ENCODE results near the gene RPS27. TPM values are rescaled to one million over a fixed set of nuclear protein-coding genes. Genes with fewer than 3 reads are reported as not detected.

RPS27 gene
- total RNA-seq, 1 donor from 2014 or later = 3,415 TPM

DNA sequence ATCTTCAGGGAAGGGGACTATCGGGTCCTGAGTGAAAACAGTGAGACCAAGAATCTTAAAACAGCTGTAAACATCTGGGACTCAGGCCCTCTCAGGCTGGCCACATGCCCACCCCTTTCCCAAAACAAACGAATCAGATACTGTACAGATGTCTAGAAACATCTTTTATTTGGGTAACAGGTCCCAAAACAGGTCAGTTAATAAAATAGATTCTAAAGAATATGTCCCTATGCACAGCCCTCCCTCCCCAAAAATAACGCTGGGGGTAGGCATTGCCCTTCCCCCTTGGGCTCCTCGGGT lies 31.7 kb upstream of the RPS27 start:
- H3K27me3 Mint-ChIP-seq (ENCODE audit: insufficient read depth, low read depth) = peaks cover 11% of the 10 kb centered on the region
- H3K4me2 ChIP-seq = peak overlapping the region; percentile 66
- H3K27me3 ChIP-seq = no peaks in the 10 kb centered on the region
- H3K9ac ChIP-seq = no peak overlapping the region
- H3F3A ChIP-seq (ENCODE audit: low read depth) = peaks cover 27% of the 10 kb centered on the region
- DNase-seq (ENCODE audit: low spot score) = no peak
- H3K36me3 Mint-ChIP-seq = peaks cover 15% of the 10 kb centered on the region
- peak overlapping the region; percentile 100 for H3K4me3 Mint-ChIP-seq
- H3K9me3 ChIP-seq (ENCODE audit: low read depth) = no peaks in the 10 kb centered on the region
- H3K4me3 ChIP-seq = no peak overlapping the region
- H3K27ac Mint-ChIP-seq = no peak overlapping the region
- H4K20me1 ChIP-seq (ENCODE audit: low read depth) = peaks cover 45% of the 10 kb centered on the region
- H3K9me3 Mint-ChIP-seq = no peaks in the 10 kb centered on the region
- H3K4me1 Mint-ChIP-seq = peaks cover 50% of the 10 kb centered on the region
- H3K4me1 ChIP-seq = peaks cover 29% of the 10 kb centered on the region
- TF ChIP-seq EZH2phosphoT487 (IDR thresholded peaks at IDR 0.05) = no peak
- TF ChIP-seq EZH2 (IDR thresholded peaks at IDR 0.05) = no peak
- TF ChIP-seq, protein P1, sequence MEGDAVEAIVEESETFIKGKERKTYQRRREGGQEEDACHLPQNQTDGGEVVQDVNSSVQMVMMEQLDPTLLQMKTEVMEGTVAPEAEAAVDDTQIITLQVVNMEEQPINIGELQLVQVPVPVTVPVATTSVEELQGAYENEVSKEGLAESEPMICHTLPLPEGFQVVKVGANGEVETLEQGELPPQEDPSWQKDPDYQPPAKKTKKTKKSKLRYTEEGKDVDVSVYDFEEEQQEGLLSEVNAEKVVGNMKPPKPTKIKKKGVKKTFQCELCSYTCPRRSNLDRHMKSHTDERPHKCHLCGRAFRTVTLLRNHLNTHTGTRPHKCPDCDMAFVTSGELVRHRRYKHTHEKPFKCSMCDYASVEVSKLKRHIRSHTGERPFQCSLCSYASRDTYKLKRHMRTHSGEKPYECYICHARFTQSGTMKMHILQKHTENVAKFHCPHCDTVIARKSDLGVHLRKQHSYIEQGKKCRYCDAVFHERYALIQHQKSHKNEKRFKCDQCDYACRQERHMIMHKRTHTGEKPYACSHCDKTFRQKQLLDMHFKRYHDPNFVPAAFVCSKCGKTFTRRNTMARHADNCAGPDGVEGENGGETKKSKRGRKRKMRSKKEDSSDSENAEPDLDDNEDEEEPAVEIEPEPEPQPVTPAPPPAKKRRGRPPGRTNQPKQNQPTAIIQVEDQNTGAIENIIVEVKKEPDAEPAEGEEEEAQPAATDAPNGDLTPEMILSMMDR (IDR thresholded peaks at IDR 0.05) = no peak
- H3K79me2 ChIP-seq (ENCODE audit: low read depth) = peaks cover 75% of the 10 kb centered on the region
- no peak overlapping the region for H2AFZ ChIP-seq (replicated peaks)
- no peaks in the 10 kb centered on the region for H3K36me3 ChIP-seq
- peak overlapping the region; percentile 21 for H3K27ac ChIP-seq

GRCh38 chr1:153959454-153959853 lies 31.1 kb upstream of the RPS27 start:
- H3K27ac Mint-ChIP-seq = peak overlapping the region; percentile 53
- H3K36me3 ChIP-seq = no peaks in the 10 kb centered on the region
- H4K20me1 ChIP-seq (ENCODE audit: low read depth) = peaks cover 40% of the 10 kb centered on the region
- no peak overlapping the region for H2AFZ ChIP-seq (replicated peaks)
- H3K4me1 Mint-ChIP-seq = peaks cover 54% of the 10 kb centered on the region
- H3K4me2 ChIP-seq = no peak overlapping the region
- DNase-seq (ENCODE audit: low spot score) = no peak
- H3K9ac ChIP-seq = no peak overlapping the region
- no peaks in the 10 kb centered on the region for H3K27me3 ChIP-seq
- H3K9me3 Mint-ChIP-seq = no peaks in the 10 kb centered on the region
- H3K4me3 ChIP-seq = no peak overlapping the region
- TF ChIP-seq EZH2 (IDR thresholded peaks at IDR 0.05) (no peak), EZH2phosphoT487 (IDR thresholded peaks at IDR 0.05) (no peak)
- TF ChIP-seq, protein P1 (IDR thresholded peaks at IDR 0.05) = no peak
- peaks cover 73% of the 10 kb centered on the region for H3K79me2 ChIP-seq (ENCODE audit: low read depth)
- H3K36me3 Mint-ChIP-seq = peaks cover 15% of the 10 kb centered on the region
- H3K4me1 ChIP-seq = peaks cover 31% of the 10 kb centered on the region
- no peaks in the 10 kb centered on the region for H3K9me3 ChIP-seq (ENCODE audit: low read depth)
- H3K27me3 Mint-ChIP-seq (ENCODE audit: insufficient read depth, low read depth) = peaks cover 11% of the 10 kb centered on the region
- peaks cover 32% of the 10 kb centered on the region for H3F3A ChIP-seq (ENCODE audit: low read depth)
- peak overlapping the region; percentile 100 for H3K4me3 Mint-ChIP-seq
- H3K27ac ChIP-seq = peak overlapping the region; percentile 21

DNA sequence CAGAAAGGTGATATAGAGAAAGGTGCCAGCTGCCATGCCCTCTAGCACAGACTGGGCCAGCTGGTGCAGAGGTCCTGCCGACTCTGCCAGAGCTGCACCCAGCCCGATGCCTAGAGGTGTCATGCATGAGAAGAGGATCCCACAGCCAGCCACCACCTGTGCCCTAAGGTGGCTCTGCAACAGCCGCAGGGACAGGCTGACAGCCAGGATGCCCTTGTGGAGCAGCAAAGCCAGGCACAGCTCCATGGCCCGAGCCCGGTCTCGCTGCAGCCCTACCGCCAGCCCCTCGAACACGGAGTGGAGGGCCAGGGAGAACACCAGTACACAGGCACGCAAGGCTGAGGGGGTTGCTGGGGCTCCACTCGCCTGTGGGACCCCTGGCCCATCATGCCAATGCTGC lies 30.4 kb upstream of the RPS27 start:
- DNase-seq (ENCODE audit: low spot score) = no peak
- Histone ChIP-seq H4K20me1 (ENCODE audit: low read depth) (peaks cover 32% of the 10 kb centered on the region), H2AFZ (replicated peaks) (no peak overlapping the region), H3K4me2 (no peak overlapping the region), H3K9me3 (ENCODE audit: low read depth) (no peaks in the 10 kb centered on the region), H3K4me3 (no peak overlapping the region), H3K4me1 (peaks cover 37% of the 10 kb centered on the region), H3K9ac (no peak overlapping the region), H3K79me2 (ENCODE audit: low read depth) (peaks cover 73% of the 10 kb centered on the region), H3K36me3 (no peaks in the 10 kb centered on the region), H3K27me3 (no peaks in the 10 kb centered on the region), H3K27ac (no peak overlapping the region), H3F3A (ENCODE audit: low read depth) (peaks cover 40% of the 10 kb centered on the region)
- peaks cover 57% of the 10 kb centered on the region for H3K4me1 Mint-ChIP-seq
- H3K27me3 Mint-ChIP-seq (ENCODE audit: insufficient read depth, low read depth) = peaks cover 11% of the 10 kb centered on the region
- H3K9me3 Mint-ChIP-seq = no peaks in the 10 kb centered on the region
- peak overlapping the region; percentile 100 for H3K4me3 Mint-ChIP-seq
- H3K36me3 Mint-ChIP-seq = peaks cover 15% of the 10 kb centered on the region
- no peak overlapping the region for H3K27ac Mint-ChIP-seq
- TF ChIP-seq, protein P1 (IDR thresholded peaks at IDR 0.05) = no peak
- TF ChIP-seq EZH2 (IDR thresholded peaks at IDR 0.05) = no peak

Measured in neural progenitor cell (in vitro differentiated cells).